T47D (cell line): ENCODE measurements around the gene PID1.

ENCODE experiments used
- DNase-seq, 2 experiments: peaks; one replicate each; pipeline versions ENCODE4 v3.0.0 to v3.0.0-alpha.2; 2011 to 2012; ENCODE audit warnings: low read depth in 1 of 2, low spot score in 1 of 2
- JUND ChIP-seq: IDR thresholded peaks from 2 replicates; pipeline ENCODE4 v1.6.1; 2012; ENCODE audit warnings: low read depth
- in situ Hi-C: cut with HindIII; loops from 2 replicates; pipeline ENCODE4 v1.10.0; 2016; ENCODE audit warnings: low sequenced_read_pairs, low pct_unique_long_range_greater_than_20kb

Gene PID1

GRCh38 chr2:229141424-229142025, 129.6 kb downstream of the PID1 start:
- in situ Hi-C loops, result no loop called here
- no peak for TF ChIP-seq JUND
- DNase-seq, result no peak

- no peak for TF ChIP-seq JUND
- DNase-seq, result no peak
- in situ Hi-C loops, result no loop called here
Observed at GRCh38 chr2:229137639-229138038, 133.4 kb downstream of the PID1 start.

- in situ Hi-C loops, result no loop called here
- no peak for DNase-seq
- no peak for TF ChIP-seq JUND
Observed at GRCh38 chr2:229137066-229137465, 134.0 kb downstream of the PID1 start.

- peak; percentile 11 to 79 for DNase-seq
- in situ Hi-C loops, result no loop called here
- no peak for TF ChIP-seq JUND
Observed at GRCh38 chr2:229133155-229133772, 137.8 kb downstream of the PID1 start.

GRCh38 chr2:229132236-229132635, 138.9 kb downstream of the PID1 start:
- TF ChIP-seq JUND, result no peak
- in situ Hi-C loops, result no loop called here
- DNase-seq, result no peak

- TF ChIP-seq JUND, result no peak
- in situ Hi-C loops, result no loop called here
Observed at GRCh38 chr2:229130522-229130921, 140.6 kb downstream of the PID1 start.

GRCh38 chr2:229129738-229130371, 141.2 kb downstream of the PID1 start:
- TF ChIP-seq JUND, result no peak
- in situ Hi-C loops, result no loop called here
- no peak for DNase-seq

More at GRCh38 chr2:229130522-229130921, 140.6 kb downstream of the PID1 start:
- no peak for DNase-seq

- in situ Hi-C loops, result no loop called here
- TF ChIP-seq JUND, result no peak
- DNase-seq, result no peak
Observed at GRCh38 chr2:229127471-229127870, 143.6 kb downstream of the PID1 start.

- no peak for TF ChIP-seq JUND
- in situ Hi-C loops, result no loop called here
Observed at GRCh38 chr2:229126066-229126465, 145.0 kb downstream of the PID1 start.

GRCh38 chr2:229124136-229124535, 147.0 kb downstream of the PID1 start:
- in situ Hi-C loops, result no loop called here
- TF ChIP-seq JUND, result no peak
- no peak for DNase-seq

More at GRCh38 chr2:229126066-229126465, 145.0 kb downstream of the PID1 start:
- no peak for DNase-seq

- in situ Hi-C loops, result no loop called here
- TF ChIP-seq JUND, result no peak
- no peak for DNase-seq
Observed at GRCh38 chr2:229118927-229119326, 152.2 kb downstream of the PID1 start.

- in situ Hi-C loops, result no loop called here
- TF ChIP-seq JUND, result no peak
- DNase-seq, result no peak
Observed at GRCh38 chr2:229118336-229118735, 152.8 kb downstream of the PID1 start.

- TF ChIP-seq JUND, result no peak
- in situ Hi-C loops, result no loop called here
- no peak for DNase-seq
Observed at GRCh38 chr2:229111744-229112143, 159.3 kb downstream of the PID1 start.
